Gastroesophageal sphincter (tissue), 3 donors: Measurements from ENCODE around the gene BEND5.

Experiments
- CTCF ChIP-seq, 4 experiments: fragments of 200-600 bp in 2 of 4; fragments of 450-650 bp in 2 of 4; sonication (generic) in 1 of 4; IDR thresholded peaks; one replicate each; pipeline ENCODE4 v1.5.1; 2017 to 2019; ENCODE audit warnings: antibody characterized with exemption in 4 of 4, mild to moderate bottlenecking in 2 of 4, moderate library complexity in 2 of 4
- POLR2A ChIP-seq, 2 donors: fragments of 450-650 bp; IDR thresholded peaks; one replicate each; pipeline ENCODE4 v1.6.1; 2017; ENCODE audit warnings: antibody characterized with exemption in 2 of 2, mild to moderate bottlenecking in 2 of 2, moderate library complexity in 1 of 2
- POLR2AphosphoS5 ChIP-seq: sonication (generic); formaldehyde crosslinking; IDR thresholded peaks from one replicate; pipeline ENCODE4 v1.6.1; 2017; ENCODE audit warnings: antibody characterized with exemption

GRCh38 chr1:48758976-48759375, 17.7 kb downstream of the BEND5 start:
- TF ChIP-seq POLR2A (IDR thresholded peaks at IDR 0.05) (no peak), CTCF (IDR thresholded peaks at IDR 0.05) (no peak), POLR2AphosphoS5 (no peak)
